ENCODE measurements around the gene GNL1.

Gene GNL1

DNA sequence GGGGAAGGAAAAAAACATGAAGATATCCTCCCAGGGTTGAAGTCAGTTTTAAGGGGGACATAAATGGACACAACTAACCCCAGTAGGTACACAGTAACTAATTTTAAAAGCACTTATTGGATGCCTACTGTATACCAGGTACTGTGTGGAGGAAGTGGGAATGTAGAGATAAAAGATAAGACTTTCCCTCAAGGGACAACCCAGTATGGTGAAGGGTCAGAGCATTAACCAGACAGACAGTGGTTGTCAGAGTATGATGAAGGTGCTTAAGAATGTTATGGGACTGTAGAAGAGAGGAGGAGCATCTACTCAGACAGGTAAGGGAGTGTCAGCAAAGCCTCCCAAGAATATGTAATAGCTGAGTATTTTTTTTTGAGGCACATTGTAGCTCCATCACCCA, 15.9 kb upstream of the GNL1 start:
- H3K4me3 ChIP-seq (ENCODE audit: low read depth, low read length) = peak overlapping the region; percentile 87
- DNase-seq (ENCODE audit: low read depth) = no peak
- TF ChIP-seq MYC (IDR thresholded peaks at IDR 0.05; ENCODE audit: low read depth, low read length) = no peak
- TF ChIP-seq, protein P1, sequence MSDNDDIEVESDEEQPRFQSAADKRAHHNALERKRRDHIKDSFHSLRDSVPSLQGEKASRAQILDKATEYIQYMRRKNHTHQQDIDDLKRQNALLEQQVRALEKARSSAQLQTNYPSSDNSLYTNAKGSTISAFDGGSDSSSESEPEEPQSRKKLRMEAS (IDR thresholded peaks at IDR 0.05; ENCODE audit: low read depth, low read length) = no peak
- no peak for TF ChIP-seq POLR2A (IDR thresholded peaks at IDR 0.05; ENCODE audit: extremely low read depth, insufficient read length)
- TF ChIP-seq, protein P2, sequence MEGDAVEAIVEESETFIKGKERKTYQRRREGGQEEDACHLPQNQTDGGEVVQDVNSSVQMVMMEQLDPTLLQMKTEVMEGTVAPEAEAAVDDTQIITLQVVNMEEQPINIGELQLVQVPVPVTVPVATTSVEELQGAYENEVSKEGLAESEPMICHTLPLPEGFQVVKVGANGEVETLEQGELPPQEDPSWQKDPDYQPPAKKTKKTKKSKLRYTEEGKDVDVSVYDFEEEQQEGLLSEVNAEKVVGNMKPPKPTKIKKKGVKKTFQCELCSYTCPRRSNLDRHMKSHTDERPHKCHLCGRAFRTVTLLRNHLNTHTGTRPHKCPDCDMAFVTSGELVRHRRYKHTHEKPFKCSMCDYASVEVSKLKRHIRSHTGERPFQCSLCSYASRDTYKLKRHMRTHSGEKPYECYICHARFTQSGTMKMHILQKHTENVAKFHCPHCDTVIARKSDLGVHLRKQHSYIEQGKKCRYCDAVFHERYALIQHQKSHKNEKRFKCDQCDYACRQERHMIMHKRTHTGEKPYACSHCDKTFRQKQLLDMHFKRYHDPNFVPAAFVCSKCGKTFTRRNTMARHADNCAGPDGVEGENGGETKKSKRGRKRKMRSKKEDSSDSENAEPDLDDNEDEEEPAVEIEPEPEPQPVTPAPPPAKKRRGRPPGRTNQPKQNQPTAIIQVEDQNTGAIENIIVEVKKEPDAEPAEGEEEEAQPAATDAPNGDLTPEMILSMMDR (IDR thresholded peaks at IDR 0.05; ENCODE audit: low read depth, low read length) = no peak

DNA sequence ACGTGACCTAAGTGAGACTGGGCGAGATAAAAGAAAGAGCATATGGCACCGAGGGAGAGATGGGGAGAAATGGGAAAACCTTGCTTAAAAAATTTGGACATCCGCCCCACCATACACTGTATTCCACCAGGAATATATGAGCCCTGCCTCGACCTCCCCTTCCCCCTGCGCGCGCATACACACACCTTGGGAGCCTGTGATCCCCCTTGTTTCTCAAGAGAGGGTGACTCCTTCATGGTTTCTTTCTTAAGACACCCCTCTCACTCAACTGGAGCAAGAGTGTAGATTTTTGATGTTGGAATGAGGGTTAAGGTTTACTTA, 15.4 kb upstream of the GNL1 start:
- peak overlapping the region; percentile 87 for H3K4me3 ChIP-seq (ENCODE audit: low read depth, low read length)
- no peak for DNase-seq (ENCODE audit: low read depth)
- TF ChIP-seq POLR2A (IDR thresholded peaks at IDR 0.05; ENCODE audit: extremely low read depth, insufficient read length) = no peak
- TF ChIP-seq, protein P2 (IDR thresholded peaks at IDR 0.05; ENCODE audit: low read depth, low read length) = no peak
- TF ChIP-seq, protein P1 (IDR thresholded peaks at IDR 0.05; ENCODE audit: low read depth, low read length) = peak; percentile 72; the same call in 1 of the 2 replicates

DNA sequence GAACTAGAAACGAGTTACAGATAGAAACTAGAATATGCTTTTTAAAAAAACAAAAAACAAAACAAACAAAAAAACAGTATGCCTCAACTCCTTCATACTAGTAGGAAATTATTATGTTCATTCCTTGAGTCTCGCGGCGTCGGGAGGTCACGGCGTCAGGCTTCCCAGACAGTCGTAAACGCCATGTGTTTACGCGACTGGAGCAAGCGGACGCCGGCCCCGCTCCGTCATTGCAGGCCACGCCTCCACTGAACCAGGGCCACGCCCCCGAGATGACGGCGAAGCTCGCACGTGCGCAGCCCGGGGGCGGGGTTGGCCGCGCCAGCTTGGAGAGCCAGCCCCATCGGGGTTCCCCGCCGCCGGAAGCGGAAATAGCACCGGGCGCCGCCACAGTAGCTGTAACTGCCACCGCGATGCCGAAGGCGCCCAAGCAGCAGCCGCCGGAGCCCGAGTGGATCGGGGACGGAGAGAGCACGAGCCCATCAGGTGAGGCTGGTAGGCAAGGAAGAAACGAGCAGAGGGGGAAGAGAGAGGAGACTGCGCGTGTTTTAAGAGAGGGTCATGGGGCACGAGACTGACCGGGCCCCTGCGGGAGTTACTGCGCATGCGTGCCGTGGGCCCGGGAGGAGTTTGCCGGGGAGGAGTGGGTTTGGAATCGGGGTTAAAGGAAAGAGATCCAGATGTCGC, 14.9 kb upstream of the GNL1 start, which contains the start of gene ABCF1:
ABCF1 (plus strand) TSS at position 368 of the 687 bp plus-strand sequence; CDS start at position 414, 46 bp downstream.
- DNase-seq (ENCODE audit: low read depth) = peak; percentile 98
- H3K4me3 ChIP-seq (ENCODE audit: low read depth, low read length) = peak within 1 kb of the TSS; percentile 87
- TF ChIP-seq, protein P1 (IDR thresholded peaks at IDR 0.05; ENCODE audit: low read depth, low read length) = peak; percentile 99
- TF ChIP-seq POLR2A (IDR thresholded peaks at IDR 0.05; ENCODE audit: extremely low read depth, insufficient read length) (peak; percentile 93), MYC (IDR thresholded peaks at IDR 0.05; ENCODE audit: low read depth, low read length) (peak; percentile 93)
- TF ChIP-seq, protein P2 (IDR thresholded peaks at IDR 0.05; ENCODE audit: low read depth, low read length) = no peak

DNA sequence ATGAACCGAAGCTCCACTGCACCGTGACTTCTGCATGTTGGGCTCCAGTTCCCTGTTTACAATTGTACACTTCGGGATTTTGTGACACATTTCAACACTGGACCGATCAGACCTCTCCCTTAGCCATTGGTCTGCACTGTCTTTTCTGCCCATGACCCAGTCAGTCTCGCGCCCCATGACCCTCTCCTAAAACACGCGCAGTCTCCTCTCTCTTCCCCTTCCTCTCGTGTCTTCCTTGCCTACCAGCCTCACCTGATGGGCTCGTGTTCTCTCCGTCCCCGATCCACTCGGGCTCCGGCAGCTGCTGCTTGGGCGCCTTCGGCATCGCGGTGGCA, 14.4 kb upstream of the GNL1 start:
- TF ChIP-seq, protein P2 (IDR thresholded peaks at IDR 0.05; ENCODE audit: low read depth, low read length) = no peak
- TF ChIP-seq MYC (IDR thresholded peaks at IDR 0.05; ENCODE audit: low read depth, low read length) = no peak
- peak; percentile 48 for DNase-seq (ENCODE audit: low read depth)
- peak overlapping the region; percentile 74 for H3K4me3 ChIP-seq (ENCODE audit: low read depth, low read length)

DNA sequence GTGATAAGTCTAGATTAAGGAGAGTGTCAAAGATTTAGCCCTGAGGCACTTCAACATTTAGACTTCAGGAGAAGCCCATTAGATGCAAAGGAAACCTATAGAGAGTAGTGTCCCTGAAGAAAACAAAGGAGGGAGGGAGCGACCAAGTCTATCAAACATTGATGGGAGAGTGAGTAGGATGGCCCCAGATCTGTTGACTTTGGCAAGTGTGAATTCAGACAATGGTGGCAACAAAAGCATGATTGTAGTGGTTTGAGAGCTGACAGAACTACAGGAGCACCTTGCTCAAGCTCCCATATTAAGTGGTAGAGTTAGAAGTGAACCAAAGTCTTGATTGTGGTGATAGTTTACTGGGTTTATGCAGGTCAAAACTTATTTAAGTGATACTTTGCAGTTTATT, 14.0 kb upstream of the GNL1 start:
- H3K4me3 ChIP-seq (ENCODE audit: low read depth, low read length) = peak overlapping the region; percentile 74
- no peak for DNase-seq (ENCODE audit: low read depth)
- TF ChIP-seq POLR2A (IDR thresholded peaks at IDR 0.05; ENCODE audit: extremely low read depth, insufficient read length) (no peak), MYC (IDR thresholded peaks at IDR 0.05; ENCODE audit: low read depth, low read length) (no peak)
- TF ChIP-seq, protein P2 (IDR thresholded peaks at IDR 0.05; ENCODE audit: low read depth, low read length) = no peak
- TF ChIP-seq, protein P1 (IDR thresholded peaks at IDR 0.05; ENCODE audit: low read depth, low read length) = no peak

DNA sequence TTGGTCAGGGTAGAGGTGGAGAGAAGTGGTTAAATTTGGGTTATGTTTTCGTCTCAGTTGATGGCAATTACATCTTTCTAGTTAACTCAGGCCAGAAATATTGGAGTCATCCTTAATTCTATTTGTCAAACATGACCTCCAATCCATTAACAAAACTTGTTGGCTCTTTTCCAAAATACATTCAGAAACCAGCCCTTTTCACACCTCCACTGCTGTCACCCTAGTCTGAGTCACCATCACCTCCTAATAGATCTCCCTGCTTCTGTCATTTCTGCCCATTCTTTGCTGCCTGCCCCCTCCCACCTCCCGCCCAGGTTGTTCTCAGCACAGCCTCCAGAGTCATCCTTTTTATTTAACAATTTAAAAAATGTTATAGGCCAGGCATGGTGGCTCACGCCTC, 12.0 kb upstream of the GNL1 start:
- H3K4me3 ChIP-seq (ENCODE audit: low read depth, low read length) = no peak overlapping the region
- no peak for TF ChIP-seq POLR2A (IDR thresholded peaks at IDR 0.05; ENCODE audit: extremely low read depth, insufficient read length)
- TF ChIP-seq MYC (IDR thresholded peaks at IDR 0.05; ENCODE audit: low read depth, low read length) = no peak
- TF ChIP-seq, protein P2 (IDR thresholded peaks at IDR 0.05; ENCODE audit: low read depth, low read length) = no peak
- TF ChIP-seq, protein P1 (IDR thresholded peaks at IDR 0.05; ENCODE audit: low read depth, low read length) = no peak
- DNase-seq (ENCODE audit: low read depth) = no peak
